Stimulated activated CD4-positive, alpha-beta T cell treated with anti-CD3 and anti-CD28 coated beads, Interleukin-1b, Interleukin-23, amount 100 ng/mL, for 48 hours (primary cell): ENCODE data around the gene LAMC2.

Source experiments
- DNase-seq: peaks from one replicate; pipeline ENCODE4 v3.0.0-alpha.2; 2020

LAMC2 gene

DNA sequence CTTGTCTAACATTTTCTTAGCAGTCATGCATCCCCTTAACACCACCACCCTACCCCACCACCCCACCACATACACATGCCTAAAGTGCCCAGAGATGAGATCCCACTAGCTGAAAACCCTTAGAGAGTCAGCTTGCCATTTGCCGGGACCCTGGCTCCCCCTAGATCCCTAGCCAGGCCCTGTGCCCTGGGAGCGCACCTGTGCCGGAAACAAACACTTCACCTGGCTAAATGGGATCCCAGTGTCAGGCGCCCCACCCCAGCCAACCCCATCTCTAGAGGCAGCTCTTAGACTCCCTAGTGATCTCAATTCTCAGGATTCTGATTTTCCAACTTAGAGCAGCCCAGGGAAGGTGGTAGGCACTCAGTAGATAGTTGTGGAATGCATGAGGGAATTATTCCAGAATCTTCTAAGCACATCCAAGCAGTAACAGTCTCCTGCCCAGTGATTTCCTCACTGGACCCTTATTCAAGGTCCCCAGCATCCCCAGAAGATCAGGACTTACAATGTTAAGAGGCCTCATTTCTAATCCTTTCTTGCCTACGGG lies 105.2 kb downstream of the LAMC2 start:
- DNase-seq, result no peak

- no peak for DNase-seq
Observed at GRCh38 chr1:183291802-183292514, 105.9 kb downstream of the LAMC2 start.

- no peak for DNase-seq
Observed at GRCh38 chr1:183293241-183293640, 107.2 kb downstream of the LAMC2 start.

DNA sequence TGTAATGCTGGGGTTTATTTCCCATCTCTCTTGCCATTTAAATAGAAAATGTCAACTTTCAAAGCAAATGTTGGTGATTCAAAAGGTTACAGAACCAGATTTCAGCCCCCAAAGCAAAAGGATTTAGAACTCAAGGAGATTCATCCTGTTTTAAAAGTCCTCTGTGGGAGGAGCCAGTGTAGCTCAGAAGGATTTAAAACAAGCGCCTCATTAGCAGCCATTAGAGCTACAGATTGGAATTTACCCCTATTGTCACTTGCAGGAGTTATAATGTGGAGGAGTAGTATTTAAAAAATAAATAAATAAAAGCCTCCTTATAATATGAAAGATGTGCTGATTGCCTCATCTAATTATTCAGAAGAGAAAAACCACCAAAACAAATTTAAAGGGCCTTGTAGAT lies 107.8 kb downstream of the LAMC2 start:
- DNase-seq, result no peak
